Measurements from ENCODE around the gene MYL4.
A peak's percentile ranks its signal among the peaks of the same experiment; 100 is the strongest.
"Not testable (repeated sequence)": the region's sequence is repeated elsewhere in the genome, so short reads cannot be mapped to it uniquely, and the experiment has no call there.

Gene MYL4

GRCh38 chr17:47192554-47192953 is 16.6 kb upstream of the MYL4 start:
- DNase-seq (ENCODE audit: extremely low read depth in 1 of 2, low read depth in 1 of 2): no peak

- DNase-seq (ENCODE audit: extremely low read depth in 1 of 2, low read depth in 1 of 2): no peak
Measured at GRCh38 chr17:47193931-47194511, 15.1 kb upstream of the MYL4 start.

GRCh38 chr17:47197821-47198220 is 11.3 kb upstream of the MYL4 start:
- DNase-seq (ENCODE audit: extremely low read depth in 1 of 2, low read depth in 1 of 2): no peak

- no peak for DNase-seq (ENCODE audit: extremely low read depth in 1 of 2, low read depth in 1 of 2)
Measured at GRCh38 chr17:47199627-47200324, 9.4 kb upstream of the MYL4 start.

- DNase-seq (ENCODE audit: extremely low read depth in 1 of 2, low read depth in 1 of 2): no peak
Measured at GRCh38 chr17:47200325-47200664, 8.9 kb upstream of the MYL4 start.

GRCh38 chr17:47201166-47201565 is 8.0 kb upstream of the MYL4 start:
- no peak for DNase-seq (ENCODE audit: extremely low read depth in 1 of 2, low read depth in 1 of 2)

GRCh38 chr17:47203984-47204721 is 5.0 kb upstream of the MYL4 start:
- DNase-seq (ENCODE audit: extremely low read depth in 1 of 2, low read depth in 1 of 2): peak in 1 of 2 donors; percentile 66

GRCh38 chr17:47204722-47205418 is 4.3 kb upstream of the MYL4 start:
- no peak for DNase-seq (ENCODE audit: extremely low read depth in 1 of 2, low read depth in 1 of 2)

GRCh38 chr17:47205419-47205963 is 3.7 kb upstream of the MYL4 start:
- DNase-seq (ENCODE audit: extremely low read depth in 1 of 2, low read depth in 1 of 2): peak in 1 of 2 donors; percentile 60

GRCh38 chr17:47207143-47208067 is 1.7 kb upstream of the MYL4 start:
- no peak for DNase-seq (ENCODE audit: extremely low read depth in 1 of 2, low read depth in 1 of 2)

GRCh38 chr17:47209499-47209898 is 351 bp downstream of the MYL4 start:
- DNase-seq (ENCODE audit: extremely low read depth in 1 of 2, low read depth in 1 of 2): no peak

- no peak for DNase-seq (ENCODE audit: extremely low read depth in 1 of 2, low read depth in 1 of 2)
Measured at GRCh38 chr17:47210105-47210504, 957 bp downstream of the MYL4 start.

- no peak for DNase-seq (ENCODE audit: extremely low read depth in 1 of 2, low read depth in 1 of 2)
Measured at GRCh38 chr17:47210779-47211178, 1.6 kb downstream of the MYL4 start.

- no peak for DNase-seq (ENCODE audit: extremely low read depth in 1 of 2, low read depth in 1 of 2)
Measured at GRCh38 chr17:47212458-47212857, 3.3 kb downstream of the MYL4 start.

GRCh38 chr17:47213540-47213939 is 4.4 kb downstream of the MYL4 start:
- no peak for DNase-seq (ENCODE audit: extremely low read depth in 1 of 2, low read depth in 1 of 2)

GRCh38 chr17:47214931-47215330 is 5.8 kb downstream of the MYL4 start:
- DNase-seq (ENCODE audit: extremely low read depth in 1 of 2, low read depth in 1 of 2): no peak

GRCh38 chr17:47216821-47217220 is 7.7 kb downstream of the MYL4 start:
- DNase-seq (ENCODE audit: extremely low read depth in 1 of 2, low read depth in 1 of 2): not testable (repeated sequence)

- not testable (repeated sequence) for DNase-seq (ENCODE audit: extremely low read depth in 1 of 2, low read depth in 1 of 2)
Measured at GRCh38 chr17:47217279-47217678, 8.1 kb downstream of the MYL4 start.

- no peak for DNase-seq (ENCODE audit: extremely low read depth in 1 of 2, low read depth in 1 of 2)
Measured at GRCh38 chr17:47218896-47219430, 9.8 kb downstream of the MYL4 start.

Measured in stimulated activated CD8-positive, alpha-beta memory T cell treated with anti-CD3 and anti-CD28 coated beads, Interleukin-7, amount 100 ng/mL, for 48 hours (primary cell).